HG03280 (cell line): ENCODE results near the gene TRABD2B.
"Not testable (repeated sequence)": the region's sequence is repeated elsewhere in the genome, so short reads cannot be mapped to it uniquely, and the experiment has no call there.

Experiments used
- ATAC-seq: cut with Tn5 transposase; IDR thresholded peaks from one replicate; pipeline ENCODE4 v1.9.1; 2021; ENCODE audit warnings: mild to moderate bottlenecking, moderate library complexity; ENCODE audit not compliant: unreplicated experiment

Gene TRABD2B

GRCh38 chr1:47970882-47971281 is 26.3 kb downstream of the TRABD2B start:
- ATAC-seq, result no peak

DNA sequence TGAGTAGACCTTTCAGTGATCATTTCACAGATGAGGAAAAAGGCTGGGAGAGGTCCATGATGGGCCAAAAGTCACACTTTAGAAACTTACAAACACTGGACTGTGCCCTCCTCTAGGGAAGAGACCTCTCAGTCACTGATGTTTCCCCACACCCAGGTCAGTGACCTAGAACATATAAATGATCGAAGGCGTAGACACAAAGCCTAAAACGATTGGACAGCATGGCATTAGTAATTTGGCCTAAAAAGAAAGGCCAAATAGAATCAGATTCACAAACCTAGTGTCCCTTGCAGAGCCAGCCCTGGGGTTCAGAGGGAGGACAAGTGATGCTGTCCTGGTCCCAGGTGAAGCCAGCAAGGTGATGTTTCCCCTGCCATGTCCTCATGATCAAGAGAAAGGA is 27.7 kb downstream of the TRABD2B start:
- ATAC-seq, result no peak

GRCh38 chr1:47968556-47968888 is 28.7 kb downstream of the TRABD2B start:
- ATAC-seq, result no peak

DNA sequence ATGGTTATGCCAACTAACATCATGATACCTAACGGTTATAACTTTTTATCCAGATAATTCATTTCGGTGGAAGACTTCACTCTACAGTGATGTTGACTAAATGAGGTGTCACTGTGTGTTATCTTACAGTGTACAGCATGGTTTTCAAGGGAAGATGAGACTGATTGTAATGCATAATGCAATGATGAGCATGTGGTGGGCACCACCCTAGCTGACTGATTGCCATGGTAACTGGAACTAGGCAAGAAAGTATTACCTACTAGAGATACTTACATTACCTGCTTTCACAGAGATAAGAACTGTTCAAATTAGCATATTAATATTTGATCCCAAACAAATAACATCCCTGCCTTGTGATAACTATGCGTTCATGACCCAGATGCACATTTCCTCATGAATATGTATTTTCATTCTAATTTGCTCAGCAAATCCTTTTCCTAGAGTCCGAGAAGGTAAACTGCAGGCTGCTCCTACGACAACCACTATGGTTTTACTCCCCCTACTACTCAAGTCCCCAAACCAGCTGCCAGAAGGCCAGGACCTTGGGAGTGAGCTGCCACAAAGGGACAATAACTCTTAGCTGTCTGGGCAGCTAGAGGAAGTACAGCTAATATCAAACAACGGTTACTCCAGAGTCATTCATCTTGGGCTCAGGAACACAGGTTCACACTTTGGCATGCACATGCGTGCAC is 29.2 kb downstream of the TRABD2B start:
- no peak for ATAC-seq

GRCh38 chr1:47965816-47966215 is 31.4 kb downstream of the TRABD2B start:
- no peak for ATAC-seq

GRCh38 chr1:47964636-47965035 is 32.5 kb downstream of the TRABD2B start:
- no peak for ATAC-seq

GRCh38 chr1:47963568-47964358 is 33.4 kb downstream of the TRABD2B start:
- ATAC-seq, result no peak

- no peak for ATAC-seq
These were observed 34.3 kb downstream of the TRABD2B start for GRCh38 chr1:47962750-47963492.

DNA sequence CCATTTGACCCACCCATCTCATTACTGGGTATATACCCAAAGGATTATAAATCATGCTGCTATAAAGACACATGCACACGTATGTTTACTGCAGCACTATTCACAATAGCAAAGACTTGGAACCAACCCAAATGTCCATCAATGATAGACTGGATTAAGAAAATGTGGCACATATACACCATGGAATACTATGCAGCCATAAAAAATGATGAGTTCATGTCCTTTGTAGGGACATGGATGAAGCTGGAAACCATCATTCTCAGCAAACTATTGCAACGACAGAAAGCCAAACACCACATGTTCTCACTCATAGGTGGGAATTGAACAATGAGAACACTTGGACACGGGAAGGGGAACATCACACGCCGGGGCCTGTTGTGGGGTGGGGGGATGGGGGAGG is 35.4 kb downstream of the TRABD2B start:
- not testable (repeated sequence) for ATAC-seq

DNA sequence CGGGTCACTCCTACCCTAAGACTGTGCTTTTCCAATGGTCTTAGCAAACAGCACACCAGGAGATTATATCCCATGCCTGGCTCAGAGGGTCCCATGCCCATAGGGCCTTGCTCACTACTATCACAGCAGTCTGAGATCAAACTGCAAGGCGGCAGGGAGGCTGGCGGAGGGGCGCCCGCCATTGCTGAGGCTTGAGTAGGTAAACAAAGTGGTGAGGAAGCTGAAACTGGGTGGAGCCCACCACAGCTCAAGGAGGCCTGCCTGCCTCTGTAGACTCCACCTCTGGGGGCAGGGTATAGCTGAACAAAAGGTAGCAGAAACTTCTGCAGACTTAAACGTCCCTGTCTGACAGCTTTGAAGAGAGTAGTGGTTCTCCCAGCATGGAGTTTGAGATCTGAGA is 40.7 kb downstream of the TRABD2B start:
- ATAC-seq, result not testable (repeated sequence)

DNA sequence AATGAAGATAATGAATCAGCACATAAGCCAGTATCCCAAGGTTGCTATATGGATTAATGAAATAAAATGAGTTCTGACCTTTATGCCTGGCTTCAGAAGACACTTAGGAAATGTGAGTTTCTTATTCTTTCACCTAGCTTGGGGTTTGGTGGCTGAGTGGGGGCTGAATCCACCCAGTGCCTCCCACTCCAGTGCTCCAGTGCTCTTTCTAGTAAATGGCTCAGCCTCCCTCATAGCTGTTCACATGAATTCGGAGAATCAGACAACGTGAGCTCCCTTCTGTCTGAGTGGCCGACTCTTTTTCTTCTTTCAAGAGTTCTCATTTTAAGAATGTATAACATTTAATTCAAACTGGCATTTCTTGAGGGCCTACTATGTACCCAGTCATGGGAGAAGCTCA is 43.5 kb downstream of the TRABD2B start:
- ATAC-seq, result no peak

- no peak for ATAC-seq
These were observed 45.5 kb downstream of the TRABD2B start for GRCh38 chr1:47951545-47952235.

- ATAC-seq, result no peak
These were observed 46.2 kb downstream of the TRABD2B start for GRCh38 chr1:47951026-47951425.

GRCh38 chr1:47950471-47950870 is 46.7 kb downstream of the TRABD2B start:
- ATAC-seq, result no peak

- ATAC-seq, result no peak
These were observed 49.1 kb downstream of the TRABD2B start for GRCh38 chr1:47948126-47948525.

- ATAC-seq, result no peak
These were observed 49.7 kb downstream of the TRABD2B start for GRCh38 chr1:47947531-47947930.

GRCh38 chr1:47944561-47944960 is 52.6 kb downstream of the TRABD2B start:
- no peak for ATAC-seq

GRCh38 chr1:47942240-47942629 is 55.0 kb downstream of the TRABD2B start:
- no peak for ATAC-seq

- no peak for ATAC-seq
These were observed 55.5 kb downstream of the TRABD2B start for GRCh38 chr1:47941609-47942239.

- ATAC-seq, result no peak
These were observed 56.4 kb downstream of the TRABD2B start for GRCh38 chr1:47940779-47941178.

- ATAC-seq, result no peak
These were observed 56.9 kb downstream of the TRABD2B start for GRCh38 chr1:47940326-47940725.
